Natural killer cell (primary cell): Measurements from ENCODE around the gene TRAPPC3L. TPM values are rescaled to one million over a fixed set of nuclear protein-coding genes. Genes with fewer than 3 reads are reported as not detected.

ENCODE experiments used
- ATAC-seq, 3 donors: fragments of 150-1000 bp in 2 of 3; fragments of 200-7000 bp in 1 of 3; cut with Tn5 transposase; 1 replicate in 1 of 3; 2 replicates in 2 of 3; pipeline ENCODE4 v1.10.0; 2021; ENCODE audit warnings: mild to moderate bottlenecking in 2 of 3, moderate library complexity in 2 of 3
- DNase-seq, 2 donors: peaks; one replicate each; pipeline versions ENCODE4 v3.0.0 to v3.0.0-alpha.2; 2013 to 2021; ENCODE audit warnings: mixed read lengths in 1 of 2
- H3K27ac ChIP-seq: one replicate; pipeline ENCODE4 v1.5.1; 2013; ENCODE audit warnings: mild to moderate bottlenecking, low read length
- H3K27me3 ChIP-seq: one replicate; pipeline ENCODE4 v1.6.1; 2013; ENCODE audit warnings: low read length; ENCODE audit not compliant: control insufficient read depth, insufficient read depth
- H3K36me3 ChIP-seq: one replicate; pipeline ENCODE4 v1.6.1; 2013; ENCODE audit warnings: low read length; ENCODE audit not compliant: control insufficient read depth, insufficient read depth
- H3K4me1 ChIP-seq: one replicate; pipeline ENCODE4 v1.6.1; 2013; ENCODE audit warnings: low read length; ENCODE audit not compliant: control insufficient read depth, insufficient read depth
- H3K4me3 ChIP-seq: one replicate; pipeline ENCODE4 v1.5.1; 2013; ENCODE audit warnings: low read length
- H3K9me3 ChIP-seq: one replicate; pipeline ENCODE4 v1.6.1; 2013; ENCODE audit warnings: low read length; ENCODE audit not compliant: control insufficient read depth, insufficient read depth
- H3K27ac Mint-ChIP-seq, 2 donors: one replicate each; pipeline ENCODE4 v1.8.0; 2022; ENCODE audit warnings: mild to moderate bottlenecking in 2 of 2, mixed read lengths in 2 of 2, moderate library complexity in 1 of 2
- H3K27me3 Mint-ChIP-seq, 2 donors: one replicate each; pipeline ENCODE4 v1.8.0; 2022; ENCODE audit warnings: low read depth in 2 of 2, mixed read lengths in 2 of 2
- H3K36me3 Mint-ChIP-seq: one replicate; pipeline ENCODE4 v1.8.0; 2022; ENCODE audit warnings: mixed read lengths
- H3K4me1 Mint-ChIP-seq, 2 donors: one replicate each; pipeline ENCODE4 v1.8.0; 2022; ENCODE audit warnings: mixed read lengths in 2 of 2
- H3K4me3 Mint-ChIP-seq: one replicate; pipeline ENCODE4 v1.8.0; 2022; ENCODE audit warnings: mild to moderate bottlenecking, moderate library complexity, mixed read lengths
- H3K9me3 Mint-ChIP-seq, 2 donors: one replicate each; pipeline ENCODE4 v1.8.0; 2022; ENCODE audit warnings: mixed read lengths in 2 of 2
- CTCF ChIP-seq: fragments of 200-600 bp; IDR thresholded peaks from one replicate; pipeline ENCODE4 v1.8.0; 2022; ENCODE audit warnings: antibody characterized with exemption
- WGBS: methylation state at CpG from one replicate; pipeline ENCODE4 v1.1.7; 2013; ENCODE audit warnings: missing lambda C conversion rate; ENCODE audit not compliant: insufficient coverage; 5-methylcytosine and 5-hydroxymethylcytosine counted together
- intact Hi-C: fragments of 100-400 bp; cut with micrococcal nuclease; formaldehyde crosslinking; loops from one replicate; pipeline ENCODE4 v1.14.2; 2022
- total RNA-seq, 4 donors: library from RNA; stranded (reverse); fragments of 120-200 nt in 1 of 4; gene quantifications; one replicate each; pipeline versions ENCODE4 v1.2.3 to v1.2.4, GENCODE V29; 2013 to 2022

The TRAPPC3L gene
- total RNA-seq, 3 donors from 2014 or later (not counting 1 experiment from before 2014, with no cell fraction given): 0.66 TPM; not detected in 2

GRCh38 chr6:116456106-116456505 is 89.4 kb downstream of the TRAPPC3L start:
- Mint-ChIP-seq H3K27me3 (peaks cover 3 to 12% of the 10 kb centered on the region in 2 donors), H3K4me3 (no peak overlapping the region), H3K36me3 (no peaks in the 10 kb centered on the region), H3K9me3 (no peaks in the 10 kb centered on the region), H3K27ac (no peak overlapping the region), H3K4me1 (peaks cover 4 to 8% of the 10 kb centered on the region in 2 donors)
- no peak overlapping the region for H3K27ac ChIP-seq
- intact Hi-C loops: no loop called here
- H3K4me1 ChIP-seq: peaks cover under 1% of the 10 kb centered on the region
- H3K27me3 ChIP-seq: no peaks in the 10 kb centered on the region
- no peaks in the 10 kb centered on the region for H3K9me3 ChIP-seq
- DNase-seq: no peak
- no peak overlapping the region for H3K4me3 ChIP-seq
- WGBS: 96% methylated on average over 3 of the region's 3 CpGs
- TF ChIP-seq CTCF: no peak
- H3K36me3 ChIP-seq: no peaks in the 10 kb centered on the region
- ATAC-seq: no peak

GRCh38 chr6:116452531-116452930 is 93.0 kb downstream of the TRAPPC3L start:
- Histone ChIP-seq H3K27me3 (no peaks in the 10 kb centered on the region), H3K27ac (no peak overlapping the region), H3K36me3 (no peaks in the 10 kb centered on the region), H3K4me1 (peaks cover 5% of the 10 kb centered on the region), H3K9me3 (no peaks in the 10 kb centered on the region), H3K4me3 (no peak overlapping the region)
- no peak for TF ChIP-seq CTCF
- Mint-ChIP-seq H3K4me3 (no peak overlapping the region), H3K27me3 (peaks cover 7 to 12% of the 10 kb centered on the region in 2 donors), H3K27ac (no peak overlapping the region), H3K9me3 (no peaks in the 10 kb centered on the region), H3K36me3 (no peaks in the 10 kb centered on the region), H3K4me1 (peaks cover 0 to 9% of the 10 kb centered on the region in 2 donors)
- no peak for DNase-seq
- WGBS: no CpG with 5 or more reads among the region's 2 CpGs
- intact Hi-C loops: no loop called here
- no peak for ATAC-seq

- Mint-ChIP-seq H3K36me3 (no peaks in the 10 kb centered on the region), H3K27ac (no peak overlapping the region), H3K9me3 (no peaks in the 10 kb centered on the region), H3K27me3 (peaks cover 7 to 12% of the 10 kb centered on the region in 2 donors), H3K4me3 (no peak overlapping the region), H3K4me1 (peaks cover 2 to 10% of the 10 kb centered on the region in 2 donors)
- ATAC-seq (no peak), DNase-seq (no peak)
- Histone ChIP-seq H3K36me3 (no peaks in the 10 kb centered on the region), H3K4me1 (peaks cover 5% of the 10 kb centered on the region), H3K4me3 (no peak overlapping the region), H3K27ac (no peak overlapping the region), H3K9me3 (no peaks in the 10 kb centered on the region), H3K27me3 (no peaks in the 10 kb centered on the region)
- intact Hi-C loops: no loop called here
- TF ChIP-seq CTCF: no peak
Measured at GRCh38 chr6:116451916-116452315, 93.6 kb downstream of the TRAPPC3L start.
